Raji (cell line): ENCODE results near the gene IL36A.

ENCODE experiments used
- POLR2A ChIP-seq: IDR thresholded peaks from 2 replicates; pipeline ENCODE4 v1.6.1; 2011; ENCODE audit warnings: low read depth, low read length, control low read depth; ENCODE audit not compliant: insufficient read depth

Gene IL36A

DNA sequence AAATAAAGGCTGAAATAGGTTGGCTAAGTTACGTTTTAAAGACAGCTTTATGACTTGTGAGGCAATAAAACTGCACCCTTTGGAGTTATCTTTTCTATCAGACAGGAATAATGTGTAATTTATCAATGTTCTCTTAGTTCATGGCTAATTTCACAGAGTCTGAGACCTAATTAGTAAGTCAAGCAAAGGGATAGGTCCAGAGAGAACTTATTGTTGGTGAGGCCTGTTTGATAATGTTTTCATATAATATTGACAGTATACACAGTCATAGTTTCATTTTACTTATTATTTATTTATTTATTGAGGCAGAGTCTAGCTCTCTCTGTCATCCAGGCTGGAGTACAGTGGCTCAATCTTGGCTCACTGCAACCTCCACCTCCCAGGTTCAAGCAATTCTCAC is 51.9 kb downstream of the IL36A start:
- no peak for TF ChIP-seq POLR2A
